M059J (cell line): ENCODE measurements around the gene YEATS4. TPM values are rescaled to one million over a fixed set of nuclear protein-coding genes. Genes with fewer than 3 reads are reported as not detected.
"Not testable (repeated sequence)": the region's sequence is repeated elsewhere in the genome, so short reads cannot be mapped to it uniquely, and the experiment has no call there.

ENCODE experiments used
- DNase-seq: peaks from one replicate; pipeline ENCODE4 v3.0.0-alpha.2; 2012; ENCODE audit warnings: low read depth
- total RNA-seq: library from RNA; depleted of rRNA; stranded (reverse); fragments of >200 nt; shearing (Covaris generic); gene quantifications from 2 replicates; pipeline ENCODE4 v1.2.3, GENCODE V29; 2014; rRNA removed

Gene YEATS4
- 36.6 and 48.5 TPM in 2 replicates for total RNA-seq

DNA sequence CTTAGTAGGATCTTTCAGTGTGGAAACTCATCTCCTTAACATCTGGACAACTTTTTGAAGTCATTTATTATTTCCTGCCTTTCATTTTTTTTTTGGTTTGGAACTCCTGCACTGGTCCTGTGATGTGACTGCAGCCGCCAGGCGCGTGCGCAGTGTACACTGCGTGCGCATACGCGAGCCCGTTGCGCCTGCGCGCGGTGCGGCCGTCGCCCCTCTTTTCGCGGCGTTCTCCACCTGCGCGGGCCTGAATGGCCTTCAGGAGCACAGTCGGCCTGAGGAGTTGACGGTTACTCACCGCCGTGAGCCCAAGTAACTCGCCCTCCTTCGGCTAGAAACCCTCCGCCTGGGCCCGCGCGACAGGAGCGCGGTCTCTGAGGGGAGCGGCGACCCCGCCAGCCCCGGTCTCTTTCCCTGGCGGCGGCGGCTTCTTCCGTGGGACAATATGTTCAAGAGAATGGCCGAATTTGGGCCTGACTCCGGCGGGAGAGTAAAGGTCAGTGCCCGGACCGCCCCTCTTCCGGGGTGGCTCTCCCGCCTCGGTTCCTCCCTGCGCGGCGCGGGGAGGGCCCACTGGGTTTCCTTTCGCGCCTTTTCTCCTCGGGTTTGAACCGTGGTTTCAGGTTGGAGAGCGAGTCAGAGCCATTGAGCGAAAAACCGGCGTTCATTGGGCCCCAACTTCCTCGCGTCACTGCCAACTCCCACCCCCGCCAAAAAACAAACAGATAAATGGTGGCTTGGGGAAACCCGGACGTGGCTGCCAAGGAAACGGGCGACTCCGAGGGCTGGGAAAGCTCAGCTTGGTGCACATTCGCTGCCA is at the start of gene YEATS4:
Gene YEATS4, plus strand, starts transcription at position 213 of the 817 bp plus-strand sequence. Its CDS starts 230 bp downstream, at position 443.
- DNase-seq = peak; percentile 96

DNA sequence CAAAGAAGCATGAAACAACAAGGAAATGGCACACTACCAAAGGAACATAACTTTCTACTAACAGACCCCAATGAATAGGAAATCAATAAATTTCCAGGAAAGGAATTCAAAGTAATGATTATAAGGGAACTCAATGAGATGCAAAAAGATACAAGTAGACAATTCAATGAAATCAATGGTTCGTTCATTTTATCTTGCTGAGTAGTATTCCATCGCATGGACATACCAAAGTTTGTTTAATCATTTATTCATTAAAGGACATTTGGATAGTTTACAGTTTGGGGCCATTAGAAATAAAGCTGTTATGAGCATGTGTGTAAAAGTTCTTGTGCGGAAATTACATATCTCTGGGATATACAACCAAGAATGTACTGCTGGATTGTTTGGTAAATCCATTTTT is 46.3 kb upstream of the YEATS4 start:
- no peak for DNase-seq

DNA sequence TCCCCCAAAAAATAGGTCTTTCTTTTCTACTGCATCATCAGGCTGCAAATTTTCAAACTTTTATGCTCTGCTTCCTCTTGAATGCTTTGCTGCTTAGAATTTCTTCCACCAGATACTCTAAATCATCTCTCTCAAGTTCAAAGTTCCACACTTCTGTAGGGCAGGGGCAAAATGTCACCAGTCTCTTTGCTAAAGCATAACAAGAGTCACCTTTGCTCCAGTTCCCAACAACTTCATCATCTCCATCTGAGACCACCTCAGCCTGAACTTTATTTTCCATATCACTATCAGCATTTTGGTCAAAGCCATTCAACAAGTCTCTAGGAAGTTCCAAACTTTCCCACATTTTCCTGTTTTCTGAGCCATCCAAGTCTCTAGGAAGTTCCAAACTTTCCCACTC is 42.8 kb upstream of the YEATS4 start:
- not testable (repeated sequence) for DNase-seq

DNA sequence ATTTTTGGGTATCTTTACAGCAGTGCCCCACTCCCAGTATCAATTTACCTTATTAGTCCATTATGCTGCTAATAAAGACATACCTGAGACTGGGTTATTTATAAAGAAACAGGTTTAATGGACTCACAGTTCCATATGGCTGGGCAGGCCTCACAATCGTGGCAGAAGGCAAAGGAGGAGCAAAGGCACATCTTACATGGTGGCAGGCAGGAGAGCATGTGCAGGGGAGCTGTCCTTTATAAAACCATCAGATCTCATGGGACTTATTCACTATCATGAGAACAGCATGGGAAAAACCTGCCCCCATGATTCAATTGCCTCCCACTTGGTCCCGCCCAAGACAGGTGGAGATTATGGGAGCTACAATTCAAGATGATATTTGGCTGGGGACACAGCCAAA is 42.3 kb upstream of the YEATS4 start:
- DNase-seq = not testable (repeated sequence)

DNA sequence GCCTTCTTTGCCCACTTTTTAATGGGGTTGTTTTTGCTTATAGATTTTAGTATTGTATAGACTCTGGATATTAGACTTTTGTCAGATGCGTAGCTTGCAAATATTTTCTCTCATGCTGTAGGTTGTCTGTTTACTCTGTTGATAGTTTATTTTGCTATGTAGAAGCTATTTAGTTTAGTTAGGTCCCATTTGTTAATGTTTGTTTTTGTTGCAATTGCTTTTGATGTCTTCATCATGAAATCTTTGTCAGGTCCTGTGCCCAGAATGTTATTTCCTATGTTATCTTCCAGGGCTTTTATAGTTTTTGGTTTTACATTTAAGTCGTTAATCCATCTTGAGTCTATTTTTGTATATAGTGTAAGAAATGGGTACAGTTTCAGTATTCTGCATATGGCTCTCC is 41.3 kb upstream of the YEATS4 start:
- no peak for DNase-seq

DNA sequence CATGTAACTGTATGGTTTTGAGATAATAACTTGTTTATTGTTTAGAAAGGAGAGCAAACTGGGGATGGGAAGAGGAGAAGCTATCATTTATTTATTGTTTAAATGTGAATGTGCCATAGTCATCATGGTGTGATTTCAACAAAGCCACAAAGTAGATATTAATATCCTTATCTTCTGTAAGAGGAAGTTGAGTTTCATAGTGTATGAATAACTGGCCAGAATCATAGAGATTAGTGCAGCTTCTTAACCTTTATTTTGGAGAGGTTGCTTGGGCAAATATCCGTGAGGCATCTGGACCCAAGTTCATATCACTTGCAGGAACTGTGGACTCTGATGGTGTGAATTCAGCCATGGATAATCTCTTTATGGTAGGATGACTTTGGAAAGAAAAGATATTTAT is 38.2 kb upstream of the YEATS4 start:
- DNase-seq = no peak

DNA sequence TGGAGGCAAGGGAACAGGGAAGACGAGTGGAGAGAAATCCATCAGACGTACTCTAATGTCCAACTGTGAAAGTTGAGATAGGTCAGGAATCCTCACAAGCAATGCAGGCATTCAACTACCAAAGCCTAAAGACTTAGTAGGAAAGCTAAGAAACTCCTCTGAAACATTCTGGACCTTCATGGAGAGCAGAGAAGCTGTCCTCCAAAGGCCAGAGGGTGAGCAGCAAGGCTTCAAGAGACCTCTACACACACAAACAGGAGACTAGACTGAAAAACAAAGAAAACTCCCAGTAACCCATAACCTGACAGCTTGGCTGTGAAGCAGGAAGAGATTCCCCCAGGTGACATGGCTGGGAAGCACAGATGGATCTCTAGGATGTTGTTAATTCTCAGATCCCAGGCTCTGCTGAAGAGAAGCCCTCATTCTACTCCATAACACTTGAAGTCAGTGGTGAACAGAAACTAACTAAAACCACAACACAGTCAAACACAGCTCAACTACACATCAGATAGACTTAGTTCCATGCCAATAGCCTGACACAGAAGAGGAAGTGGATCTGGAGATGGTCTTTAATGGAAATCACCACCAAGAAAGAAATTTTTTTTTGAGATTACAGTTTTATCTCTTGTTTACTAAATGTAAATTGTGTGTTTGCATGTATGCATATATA is 34.6 kb upstream of the YEATS4 start:
- no peak for DNase-seq

DNA sequence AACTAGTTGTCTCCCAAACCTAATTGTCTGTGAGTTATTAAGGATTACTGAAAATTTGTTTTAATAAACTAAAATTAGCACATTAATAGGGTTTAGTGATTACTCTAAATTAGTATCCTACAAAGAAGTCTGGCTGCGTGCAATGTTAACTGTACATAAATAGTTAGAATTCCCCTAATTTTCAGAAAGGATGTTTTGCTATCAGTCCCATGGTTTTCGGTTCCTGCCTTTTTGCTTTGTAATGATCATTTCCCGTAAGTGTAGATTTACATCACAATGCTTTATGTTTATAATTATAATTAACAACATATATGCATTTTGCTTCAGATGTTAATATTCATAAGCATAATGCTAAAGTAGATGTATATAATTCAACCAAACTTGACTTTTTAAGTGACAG is 31.1 kb upstream of the YEATS4 start:
- DNase-seq = no peak

DNA sequence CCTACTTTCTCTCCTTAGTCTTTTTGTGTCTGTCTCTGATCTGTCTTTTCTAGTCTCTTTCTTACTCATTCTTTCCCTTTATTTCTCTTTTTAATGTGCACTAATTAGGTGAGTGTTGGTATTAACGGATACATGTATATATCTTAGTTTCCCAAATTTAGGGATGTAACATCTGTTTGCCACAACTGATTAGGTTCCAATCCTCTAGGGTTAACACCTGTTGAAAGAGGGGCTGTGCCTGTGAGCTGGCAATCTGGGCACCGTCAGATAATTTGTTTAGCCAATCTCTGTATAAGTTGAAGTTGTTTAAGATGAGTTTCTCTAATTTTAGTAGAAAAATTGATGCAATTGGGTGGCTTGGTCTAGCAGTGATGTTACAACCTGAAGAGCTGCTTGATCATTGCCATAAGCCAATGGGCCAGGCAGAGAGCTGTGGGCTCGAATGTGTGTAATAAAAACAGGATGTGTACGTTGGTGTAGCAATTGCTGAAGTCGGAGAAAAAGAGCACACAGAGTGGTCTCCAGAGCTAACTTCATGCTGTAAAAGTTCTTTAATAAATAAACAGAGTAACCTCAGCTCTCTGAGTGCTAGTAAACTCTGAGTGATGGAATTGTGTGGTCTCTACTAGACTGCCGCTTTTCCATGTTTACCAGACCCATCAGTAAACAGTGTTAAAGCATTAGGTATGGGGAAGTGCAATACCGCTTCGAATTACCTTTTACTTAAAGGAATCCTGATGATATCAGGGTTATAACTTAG is 29.7 kb upstream of the YEATS4 start:
- no peak for DNase-seq

DNA sequence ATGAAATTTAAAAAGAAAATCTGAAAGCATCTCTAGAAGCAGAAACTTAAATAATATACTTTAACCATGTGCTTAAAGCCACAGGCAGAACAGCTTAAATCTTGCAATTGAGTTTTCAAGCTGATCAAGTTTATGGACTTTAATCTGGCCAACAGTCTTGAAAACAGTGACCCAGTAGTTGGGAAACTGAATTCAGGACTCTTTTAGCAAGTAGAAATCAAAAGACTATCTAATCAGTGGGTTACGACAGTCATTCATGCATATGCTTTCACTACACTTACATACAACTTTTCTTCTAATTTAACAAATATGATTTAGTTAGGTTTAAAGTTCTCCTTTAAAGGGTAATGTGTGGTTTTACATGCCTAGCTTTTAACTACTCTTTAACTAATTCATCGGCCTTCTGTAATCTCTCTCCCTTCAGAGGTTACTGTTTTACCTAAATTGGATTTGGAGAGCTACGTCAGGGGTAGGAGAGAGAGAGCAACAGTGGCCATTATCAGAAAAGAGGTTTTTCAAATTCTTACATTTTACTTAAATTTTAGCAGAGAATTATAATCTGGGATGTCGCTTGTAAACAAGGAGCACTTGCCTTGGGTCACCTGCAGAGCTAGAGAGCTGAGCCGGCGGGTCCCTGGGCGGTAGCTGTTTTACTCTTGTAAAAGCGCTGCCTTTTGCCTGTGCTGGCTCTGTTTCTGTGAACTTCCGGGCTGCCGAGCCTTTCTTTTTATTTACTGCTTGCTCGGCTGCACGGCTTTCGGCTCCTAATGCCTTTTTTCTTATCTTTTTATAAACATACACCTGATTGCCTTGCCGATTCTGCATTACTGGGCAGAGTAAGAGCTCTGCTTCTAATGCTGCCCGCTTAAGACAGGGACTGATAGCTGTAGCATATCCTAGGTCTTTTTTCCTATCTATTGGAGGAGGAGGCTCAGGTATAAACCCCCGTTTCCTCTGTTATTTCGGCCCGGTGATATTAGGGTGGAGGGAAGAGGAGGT is 28.8 kb upstream of the YEATS4 start:
- DNase-seq = peak; percentile 20

DNA sequence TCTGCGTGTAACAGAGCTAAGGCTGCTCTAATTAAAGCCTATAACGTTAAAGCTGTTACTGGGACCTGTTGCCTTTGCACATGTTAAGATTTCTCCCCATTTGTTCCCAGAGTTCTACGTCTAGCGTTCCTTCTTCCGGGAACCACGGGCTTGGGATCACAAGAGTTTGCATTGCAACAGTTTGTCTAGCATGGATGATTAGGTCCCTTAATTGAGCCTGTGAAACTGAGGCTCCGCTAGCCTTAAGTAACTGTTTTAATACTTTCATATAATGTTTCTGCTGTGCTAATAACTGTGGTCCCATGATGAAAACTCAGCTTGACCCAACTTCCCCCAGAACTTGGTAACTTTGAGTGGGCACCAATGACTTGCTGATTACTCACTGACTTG is 28.0 kb upstream of the YEATS4 start:
- no peak for DNase-seq

DNA sequence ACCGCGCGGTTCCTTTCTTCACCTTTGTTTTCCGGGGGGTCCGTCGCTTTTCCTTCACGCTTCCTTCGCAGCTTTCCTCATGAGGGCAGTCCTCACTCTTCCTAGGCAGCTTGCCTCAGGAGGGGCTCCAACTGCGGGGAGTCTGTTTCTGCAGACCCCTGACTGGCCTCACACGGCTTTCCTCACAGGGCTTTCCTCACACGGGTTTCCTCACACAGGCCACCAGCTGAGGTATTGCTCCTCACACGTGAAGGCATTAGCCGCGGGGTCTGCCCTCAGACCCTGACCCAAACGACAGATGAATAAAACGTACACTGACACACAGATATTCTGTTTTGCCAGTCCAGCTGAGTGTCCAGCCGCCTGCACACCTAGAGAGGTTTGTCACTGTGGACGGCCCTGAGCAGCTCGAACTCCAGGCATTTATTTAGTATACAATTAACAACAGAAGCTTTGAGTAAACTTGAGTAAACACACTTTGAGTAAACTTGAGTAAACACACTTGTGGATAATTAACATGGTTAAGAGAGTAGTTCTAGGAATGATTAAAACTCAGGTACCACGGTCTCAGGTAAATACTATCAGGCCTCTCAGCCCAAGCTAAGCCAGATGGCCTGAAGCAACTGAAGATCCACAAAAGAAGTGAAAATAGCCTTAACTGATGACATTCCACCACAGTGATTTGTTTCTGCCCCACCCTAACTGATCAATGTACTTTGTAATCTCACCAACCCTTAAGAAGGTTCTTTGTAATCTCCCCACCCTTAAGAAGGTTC is 27.4 kb upstream of the YEATS4 start:
- DNase-seq = no peak

DNA sequence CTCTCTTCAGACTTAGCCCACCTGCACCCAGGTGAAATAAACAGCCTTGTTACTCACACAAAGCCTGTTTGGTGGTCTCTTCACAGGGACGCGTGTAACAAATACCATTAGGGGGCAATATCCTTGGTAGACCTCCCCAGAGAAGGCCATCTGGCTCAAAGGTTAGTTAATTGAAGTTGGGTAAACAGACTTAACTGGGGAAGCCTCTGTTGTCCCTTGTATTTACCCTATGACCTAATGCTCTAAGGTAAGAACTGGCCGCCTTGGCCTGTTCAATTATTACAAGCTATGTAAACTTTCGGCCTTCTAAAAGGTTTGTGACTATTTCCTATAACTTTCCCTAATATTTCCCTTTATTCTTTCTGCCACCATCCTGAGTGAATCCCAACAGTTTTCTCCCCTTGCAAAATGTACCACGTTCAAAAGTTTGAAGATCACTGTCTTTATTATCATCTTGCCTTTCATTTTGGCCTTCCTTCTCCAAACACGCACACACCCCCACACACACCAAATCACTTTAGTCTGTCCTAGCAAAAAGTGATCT is 26.7 kb upstream of the YEATS4 start:
- DNase-seq = no peak

DNA sequence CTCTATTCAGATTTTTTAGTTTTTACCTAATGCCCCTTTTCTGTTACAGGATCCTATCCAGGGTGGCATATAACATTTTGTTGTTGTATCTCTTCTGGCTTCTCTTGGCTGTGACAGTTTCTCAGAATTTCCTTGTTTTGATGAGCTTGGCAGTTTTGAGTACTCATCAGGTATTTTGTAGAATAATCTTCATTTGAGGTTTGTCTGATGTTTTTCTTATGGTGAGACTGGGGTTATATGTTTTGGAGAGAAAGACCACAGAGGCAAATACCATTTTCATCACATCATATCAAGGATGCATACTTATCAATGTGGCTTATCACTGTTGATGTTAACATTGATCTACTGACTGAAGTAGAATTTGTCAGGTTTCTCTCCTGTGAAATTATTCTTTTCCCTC is 25.4 kb upstream of the YEATS4 start:
- DNase-seq = no peak

DNA sequence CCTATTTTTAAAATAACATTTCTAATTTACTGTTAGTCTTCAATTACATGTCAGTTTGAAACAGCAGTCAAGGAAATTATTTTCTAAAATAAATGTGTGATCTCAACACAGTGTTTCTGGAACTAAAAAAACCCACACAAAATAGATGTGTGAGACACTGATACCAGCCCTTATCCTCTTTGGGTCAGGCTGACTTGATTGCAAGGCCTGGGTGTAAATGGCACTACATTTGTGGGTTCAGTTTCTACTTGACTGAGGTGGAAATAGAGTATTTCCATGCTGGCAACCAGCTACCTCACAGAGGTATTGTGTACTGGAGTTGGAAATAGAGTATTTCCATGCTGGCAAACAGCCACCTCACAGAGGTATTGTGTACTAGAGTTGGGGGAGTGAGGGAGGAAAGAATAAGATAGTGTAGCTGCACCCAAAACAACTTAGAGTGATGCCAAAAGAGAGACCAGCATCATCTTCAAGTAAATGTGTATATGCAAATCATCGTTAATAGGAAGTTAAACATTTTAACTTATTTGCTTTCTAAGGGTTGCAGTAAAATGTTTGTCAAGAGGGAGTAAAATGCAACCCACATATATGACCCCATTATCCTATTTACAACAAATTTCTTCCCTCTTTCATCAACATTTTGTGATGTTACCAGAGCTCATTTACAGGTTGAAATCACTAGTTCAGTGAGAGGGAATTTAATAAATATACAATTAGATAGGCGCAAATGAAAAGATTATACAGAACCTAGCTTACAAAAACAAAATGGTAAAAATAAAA is 22.0 kb upstream of the YEATS4 start:
- no peak for DNase-seq

DNA sequence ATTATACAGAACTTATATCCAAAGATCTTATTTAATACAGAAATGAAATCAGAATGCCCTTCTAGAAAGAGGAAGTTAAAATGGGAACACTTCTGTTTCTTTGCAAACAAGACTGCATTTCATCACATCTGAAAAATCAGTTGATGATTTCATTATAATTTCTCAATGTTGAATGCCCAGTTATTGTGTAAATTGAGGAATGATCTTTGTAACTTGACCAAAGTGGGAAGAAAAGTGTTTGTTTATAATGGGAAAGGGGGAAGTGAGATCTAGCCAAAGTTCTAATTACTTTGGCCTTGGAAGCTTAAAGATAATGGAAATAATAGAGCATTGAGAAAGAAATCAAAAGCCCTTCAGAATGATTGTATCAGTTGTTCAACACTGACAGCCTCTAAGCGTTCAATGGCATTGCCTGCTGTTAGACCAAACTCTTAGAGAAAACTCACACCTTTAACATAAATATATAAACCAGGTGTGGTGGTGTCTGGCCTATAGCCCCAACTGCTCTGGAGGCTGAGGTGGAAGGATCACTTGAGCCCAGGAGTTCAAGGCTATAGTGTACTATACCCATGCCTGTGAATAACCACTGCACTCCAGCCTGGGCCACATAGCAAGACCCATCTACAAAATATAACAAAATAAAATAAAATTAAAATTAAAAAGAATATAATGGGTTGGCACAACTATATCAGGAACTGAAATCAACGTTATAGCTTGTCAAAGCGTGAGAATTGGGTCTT is 21.3 kb upstream of the YEATS4 start:
- DNase-seq = no peak

DNA sequence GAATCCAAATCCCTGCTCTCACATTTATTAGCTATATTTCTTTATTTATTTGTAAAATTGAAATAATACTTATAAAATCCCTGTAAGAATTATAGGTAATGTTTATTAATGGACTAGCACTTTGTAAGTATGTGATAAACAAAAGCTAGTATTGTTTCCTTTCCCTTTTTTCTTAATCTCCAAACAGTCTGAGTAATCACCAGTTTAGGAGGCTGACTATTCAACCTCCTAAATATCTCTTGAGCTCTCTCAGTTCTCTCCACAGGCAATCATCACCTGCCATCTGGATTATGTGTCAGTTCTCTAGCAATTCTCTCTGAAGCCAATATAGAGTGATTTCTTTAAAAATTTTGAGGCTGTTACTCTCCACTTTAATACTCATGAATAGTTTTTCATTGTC is 20.6 kb upstream of the YEATS4 start:
- DNase-seq = no peak

DNA sequence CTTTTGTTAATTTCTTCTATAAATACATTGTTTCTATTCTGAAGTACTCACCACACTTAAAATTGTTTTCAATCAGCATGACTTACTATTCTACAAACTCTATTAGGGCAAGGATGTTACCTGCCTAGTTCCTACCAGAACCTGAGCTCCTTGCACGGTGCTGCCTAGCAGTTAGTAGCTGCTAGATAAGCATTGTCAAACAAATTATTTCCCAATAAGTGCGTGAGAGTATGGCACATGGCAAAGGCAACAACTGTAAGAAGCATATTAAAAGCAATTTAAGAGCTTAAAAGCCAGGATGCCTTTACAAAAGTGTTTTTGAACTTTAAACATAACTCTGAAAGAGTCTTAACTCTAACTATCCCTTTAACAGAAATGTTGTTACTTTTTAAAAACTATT is 19.5 kb upstream of the YEATS4 start:
- no peak for DNase-seq

DNA sequence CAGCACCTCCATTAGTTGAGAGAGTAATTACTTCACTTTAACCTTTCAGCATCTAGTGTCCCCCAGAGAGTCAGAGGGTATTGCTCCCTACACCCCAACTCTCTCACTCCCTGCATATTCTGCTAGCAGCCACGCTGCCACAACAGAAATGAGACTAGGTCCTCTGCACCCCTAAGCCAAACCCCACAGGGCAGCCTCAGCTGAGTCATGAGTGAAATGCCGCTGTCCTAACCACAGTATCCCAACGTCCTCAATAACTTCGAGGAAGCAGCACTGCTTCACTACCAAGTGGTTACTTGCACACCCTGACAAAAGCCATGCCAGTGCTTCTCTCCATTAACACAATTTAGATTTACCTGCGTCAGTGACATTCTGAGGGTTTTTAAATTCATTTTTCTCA is 18.2 kb upstream of the YEATS4 start:
- peak; percentile 71 for DNase-seq
